NCI-H2029 (cell line): Measurements from ENCODE around the gene EFTUD2.
"Not testable (repeated sequence)": the region's sequence is repeated elsewhere in the genome, so short reads cannot be mapped to it uniquely, and the experiment has no call there.

ENCODE experiments used
- DNase-seq: peaks from one replicate; lab custom pipeline; 2025; lab: John Stamatoyannopoulos, UW

EFTUD2 gene

GRCh38 chr17:44808656-44809388, 90.4 kb downstream of the EFTUD2 start:
- not testable (repeated sequence) for DNase-seq

- DNase-seq: no peak
Measured at GRCh38 chr17:44808156-44808555, 91.1 kb downstream of the EFTUD2 start.

GRCh38 chr17:44807817-44808155, 91.5 kb downstream of the EFTUD2 start:
- no peak for DNase-seq

- DNase-seq: no peak
Measured at GRCh38 chr17:44807093-44807816, 92.0 kb downstream of the EFTUD2 start.

GRCh38 chr17:44804302-44805089, 94.7 kb downstream of the EFTUD2 start:
- DNase-seq: no peak

- no peak for DNase-seq
Measured at GRCh38 chr17:44801880-44802279, 97.4 kb downstream of the EFTUD2 start.
